ENCODE data around the gene TMEM63C.

DNA sequence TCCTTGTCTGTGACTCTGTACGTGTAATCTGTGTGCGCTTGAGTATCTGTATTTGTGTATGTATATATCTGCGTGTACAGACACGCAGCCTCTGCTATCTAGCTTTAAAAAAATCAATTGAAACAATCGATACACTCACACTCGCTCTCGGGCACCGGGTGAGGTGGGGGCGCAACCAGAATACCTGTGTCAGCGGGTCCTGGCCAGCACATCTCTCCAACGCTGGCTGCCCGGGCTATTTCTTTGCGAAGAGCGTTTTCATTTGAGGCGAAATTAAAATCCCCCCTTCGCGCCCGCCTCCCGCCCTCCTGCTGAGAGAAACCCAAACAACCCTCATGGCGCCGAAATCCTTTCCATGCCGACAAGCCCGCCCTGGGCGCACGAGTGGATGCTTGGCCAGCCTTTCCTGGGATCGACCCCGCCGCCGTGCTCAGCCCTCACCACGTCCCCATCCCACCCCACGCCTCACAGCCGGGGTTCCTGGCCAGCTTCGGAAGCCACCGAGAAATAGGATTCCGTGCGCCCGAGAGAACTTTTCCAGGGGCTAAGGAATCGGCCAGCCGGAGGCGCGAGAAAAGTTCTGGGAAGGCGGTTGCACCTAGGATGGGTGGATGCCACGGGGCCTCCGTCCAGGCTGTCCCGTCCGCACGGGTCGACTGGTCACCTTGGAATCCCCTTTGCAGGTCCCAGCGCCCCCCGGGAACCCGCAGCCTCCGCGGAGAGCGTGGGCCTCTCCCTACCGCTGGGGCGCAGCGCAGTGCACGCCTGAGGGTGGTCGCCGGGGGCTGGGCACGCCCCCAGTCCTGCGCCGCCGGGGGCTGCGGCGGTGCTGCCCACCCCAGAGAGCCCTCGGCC is 41.0 kb upstream of the TMEM63C start:
- TF ChIP-seq BHLHE40 (IDR thresholded peaks at IDR 0.05; ENCODE audit: borderline replicate concordance) (no peak), SP1 (IDR thresholded peaks at IDR 0.05) (no peak), FOXA1 (IDR thresholded peaks at IDR 0.05) (no peak), SUZ12 (IDR thresholded peaks at IDR 0.05) (no peak), HDGF (IDR thresholded peaks at IDR 0.05; ENCODE audit: borderline replicate concordance) (no peak), ARNT (IDR thresholded peaks at IDR 0.05) (no peak)
